ENCODE data around the gene LIMS4.
"Not testable (repeated sequence)": the region's sequence is repeated elsewhere in the genome, so short reads cannot be mapped to it uniquely, and the experiment has no call there.

The LIMS4 gene

DNA sequence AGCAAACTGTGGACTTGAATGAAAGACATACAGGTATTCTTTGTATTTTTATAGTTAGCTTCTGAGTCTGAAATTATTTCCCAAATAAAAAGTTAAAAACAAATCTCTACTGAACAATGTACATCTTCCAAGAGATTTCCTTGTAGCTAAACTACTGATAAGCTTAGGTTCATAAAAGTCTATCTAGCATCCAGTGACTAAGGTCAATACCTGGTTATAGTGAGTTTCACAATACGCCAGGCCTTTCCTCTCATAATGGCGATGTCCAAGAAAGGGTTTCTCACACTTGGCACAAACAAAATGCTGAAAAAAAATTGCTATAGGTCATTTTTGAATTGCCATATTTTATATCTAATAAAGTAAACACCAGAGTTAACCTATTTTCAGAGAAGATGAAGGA is 21.7 kb downstream of the LIMS4 start:
- not testable (repeated sequence) for DNase-seq

DNA sequence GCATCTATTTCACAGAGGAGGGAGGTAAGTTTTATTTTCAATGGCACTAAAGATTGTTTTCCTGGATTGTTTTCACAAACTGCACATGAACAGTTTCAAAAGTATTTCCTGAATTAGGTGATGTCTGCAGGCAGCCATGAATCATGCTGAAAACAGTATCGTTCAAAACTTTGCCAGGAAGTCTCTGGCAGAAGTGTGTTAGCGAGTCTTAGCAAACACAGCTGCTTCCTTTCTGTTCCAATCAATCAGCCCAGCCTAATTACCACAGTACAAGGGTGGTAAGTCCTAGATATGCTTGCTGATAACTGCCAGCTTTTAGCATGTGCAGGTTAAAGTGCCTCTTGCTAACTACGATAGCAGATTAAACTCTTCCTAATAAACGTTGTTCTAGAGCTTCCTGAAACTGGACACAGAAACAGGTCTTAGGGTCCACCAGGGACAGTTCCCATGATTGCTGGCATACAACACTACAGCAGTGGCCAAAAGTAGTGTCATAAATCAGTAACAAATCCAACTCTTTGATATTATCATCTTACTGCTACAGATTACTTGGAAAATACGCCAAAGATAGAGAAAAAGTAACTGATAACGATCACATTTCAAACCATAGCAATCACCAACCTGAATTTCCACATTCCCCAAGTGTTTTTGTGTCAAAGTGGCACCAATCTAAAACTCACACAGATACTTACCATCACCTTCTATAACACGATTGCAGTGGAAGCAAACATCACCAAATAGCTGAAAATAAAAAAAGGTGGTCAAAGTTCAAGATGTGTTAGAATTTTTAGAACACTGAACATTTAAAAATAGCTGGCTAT is 23.3 kb downstream of the LIMS4 start:
- DNase-seq = not testable (repeated sequence)

DNA sequence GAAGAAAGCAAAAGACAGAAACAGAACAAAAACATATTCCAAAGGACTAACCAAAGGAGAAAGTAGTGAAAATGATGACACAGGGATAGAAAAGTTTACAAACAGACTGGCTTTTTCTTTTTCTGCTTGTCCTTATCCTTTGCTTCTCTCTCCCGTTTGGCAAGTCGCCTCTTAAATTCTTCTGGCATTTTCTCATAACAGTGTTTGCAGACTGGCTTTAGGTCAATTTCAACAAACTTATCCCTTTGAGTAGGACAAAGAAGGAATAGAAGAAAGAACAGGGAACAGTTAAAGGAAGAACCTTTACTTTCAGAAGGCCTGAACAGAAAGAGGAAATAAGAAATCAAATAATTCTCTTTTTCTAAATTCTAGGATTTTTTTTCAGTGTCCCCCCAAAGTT is 26.0 kb downstream of the LIMS4 start:
- DNase-seq = not testable (repeated sequence)

DNA sequence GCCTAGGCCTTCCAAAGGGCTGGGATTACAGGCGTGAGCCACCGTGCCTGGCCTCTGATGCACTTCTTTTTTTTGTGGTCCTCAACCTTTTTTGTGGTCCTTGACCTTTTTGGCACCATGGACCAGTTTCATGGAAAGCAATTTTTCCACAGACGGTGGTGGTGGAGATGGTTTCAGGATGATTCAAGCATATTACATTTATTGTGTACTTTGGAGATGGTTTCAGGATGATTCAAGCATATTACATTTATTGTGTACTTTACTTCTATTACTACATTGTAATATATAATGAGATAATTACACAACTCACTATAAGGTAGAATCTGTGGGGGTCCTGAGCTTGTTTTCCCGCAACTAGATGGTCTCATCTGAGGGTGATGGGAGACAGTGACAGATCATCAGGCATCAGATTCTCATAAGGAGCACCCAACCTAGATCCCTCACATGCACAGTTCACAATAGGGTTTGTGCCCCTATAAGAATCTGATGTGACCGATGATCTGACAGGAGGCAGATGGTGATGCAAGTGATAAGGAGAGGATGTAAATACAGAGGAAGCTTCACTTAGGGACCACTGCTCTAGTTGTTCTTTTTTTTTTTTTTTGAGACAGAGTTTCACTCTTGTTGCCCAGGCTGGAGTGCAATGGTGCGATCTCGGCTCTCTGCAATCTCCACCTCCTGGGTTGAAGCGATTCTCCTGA is 29.2 kb downstream of the LIMS4 start:
- not testable (repeated sequence) for DNase-seq

DNA sequence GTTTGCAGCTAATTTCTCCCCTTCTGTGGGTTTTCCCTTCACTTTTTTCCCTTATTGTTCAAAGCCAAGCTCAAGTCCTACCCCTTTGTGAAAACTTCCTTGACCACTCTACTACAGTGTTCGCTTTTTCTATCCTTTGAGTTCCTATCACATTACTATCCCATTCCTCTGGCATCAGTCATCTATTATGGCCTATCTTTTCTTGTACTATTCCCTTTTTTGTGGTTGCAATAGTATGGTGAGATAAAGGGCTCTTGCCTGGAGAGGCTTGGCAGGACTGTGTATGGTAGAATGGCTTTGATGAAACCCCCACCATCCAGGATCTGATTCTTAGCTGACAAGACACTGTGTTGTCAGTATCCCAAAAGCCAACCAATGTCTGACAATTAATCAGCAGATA is 30.7 kb downstream of the LIMS4 start:
- not testable (repeated sequence) for DNase-seq

DNA sequence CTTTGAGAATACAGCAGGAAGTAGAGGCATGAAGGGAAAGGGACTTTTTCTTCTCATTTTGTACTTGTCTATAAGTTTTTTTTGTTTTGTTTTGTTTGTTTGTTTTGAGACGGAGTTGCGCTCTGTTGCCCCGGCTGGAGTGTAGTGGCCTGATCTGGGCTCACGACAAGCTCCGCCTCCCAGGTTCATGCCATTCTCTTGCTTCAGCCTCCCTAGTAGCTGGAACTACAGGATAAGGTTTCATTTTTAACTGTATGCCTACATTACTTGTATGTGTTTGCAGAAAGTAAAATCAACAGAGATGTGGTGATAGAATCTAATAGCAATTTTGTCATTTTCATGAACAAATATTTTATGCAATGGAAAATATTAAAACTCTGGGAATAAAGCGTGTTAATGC is 38.1 kb downstream of the LIMS4 start:
- not testable (repeated sequence) for DNase-seq

DNA sequence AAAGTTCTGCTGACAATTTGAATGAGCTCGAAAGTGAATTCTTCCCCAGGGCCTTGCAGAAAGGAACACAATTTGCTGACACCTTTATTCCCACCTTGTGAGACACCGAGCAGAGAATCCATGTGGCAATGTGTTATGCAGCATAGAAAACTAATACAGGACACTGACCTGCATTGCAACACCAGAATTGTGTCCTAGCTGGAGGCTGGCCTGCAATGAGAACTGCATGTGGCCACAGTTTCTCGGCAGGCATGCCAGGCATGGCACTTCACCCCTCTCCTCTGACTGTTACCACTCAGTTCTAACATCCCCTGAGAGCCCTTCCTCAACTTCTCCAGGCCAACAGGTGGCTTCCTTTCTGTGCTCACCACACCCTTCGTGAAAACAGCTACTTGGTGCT is 46.9 kb downstream of the LIMS4 start:
- not testable (repeated sequence) for DNase-seq

DNA sequence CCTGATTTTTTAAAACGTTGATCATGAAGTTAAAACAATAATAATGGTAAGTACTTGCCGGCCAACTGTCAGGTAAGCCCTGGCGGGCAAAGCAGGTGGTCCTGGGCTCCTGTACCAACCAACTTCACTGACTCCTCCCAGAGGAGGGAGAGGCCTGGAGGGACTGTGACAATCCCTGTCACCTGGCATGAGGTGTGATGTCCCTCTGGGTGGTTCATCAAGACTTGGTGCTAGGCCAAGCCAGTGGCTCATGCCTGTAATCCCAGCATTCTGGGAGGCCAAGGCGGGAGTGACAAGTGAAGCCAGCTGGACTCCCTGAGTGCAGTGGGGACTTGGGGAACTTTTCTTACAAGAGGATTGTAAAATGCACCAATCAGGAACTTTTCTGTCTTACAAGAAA is 48.2 kb downstream of the LIMS4 start:
- DNase-seq = not testable (repeated sequence)

DNA sequence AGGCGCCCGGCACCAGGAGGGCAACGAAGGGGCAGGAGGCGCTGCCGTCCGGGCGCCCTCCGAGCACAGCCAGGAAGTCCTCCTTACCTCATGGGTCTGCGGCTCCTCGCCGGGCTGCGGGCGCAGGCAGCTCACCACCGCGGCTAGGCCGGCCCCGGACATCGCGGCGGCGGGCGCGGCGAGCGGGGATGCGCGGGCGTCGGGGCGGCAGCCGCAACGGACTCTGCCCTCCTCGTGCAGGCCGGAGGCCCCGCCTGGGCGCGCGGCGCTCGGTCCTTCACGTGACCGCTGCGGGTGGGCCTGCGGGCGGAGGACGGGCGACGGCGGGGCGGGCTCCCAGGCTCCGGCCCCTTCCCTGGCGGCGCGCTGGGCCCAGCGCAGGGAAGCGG is 49.0 kb downstream of the LIMS4 start:
- not testable (repeated sequence) for DNase-seq

DNA sequence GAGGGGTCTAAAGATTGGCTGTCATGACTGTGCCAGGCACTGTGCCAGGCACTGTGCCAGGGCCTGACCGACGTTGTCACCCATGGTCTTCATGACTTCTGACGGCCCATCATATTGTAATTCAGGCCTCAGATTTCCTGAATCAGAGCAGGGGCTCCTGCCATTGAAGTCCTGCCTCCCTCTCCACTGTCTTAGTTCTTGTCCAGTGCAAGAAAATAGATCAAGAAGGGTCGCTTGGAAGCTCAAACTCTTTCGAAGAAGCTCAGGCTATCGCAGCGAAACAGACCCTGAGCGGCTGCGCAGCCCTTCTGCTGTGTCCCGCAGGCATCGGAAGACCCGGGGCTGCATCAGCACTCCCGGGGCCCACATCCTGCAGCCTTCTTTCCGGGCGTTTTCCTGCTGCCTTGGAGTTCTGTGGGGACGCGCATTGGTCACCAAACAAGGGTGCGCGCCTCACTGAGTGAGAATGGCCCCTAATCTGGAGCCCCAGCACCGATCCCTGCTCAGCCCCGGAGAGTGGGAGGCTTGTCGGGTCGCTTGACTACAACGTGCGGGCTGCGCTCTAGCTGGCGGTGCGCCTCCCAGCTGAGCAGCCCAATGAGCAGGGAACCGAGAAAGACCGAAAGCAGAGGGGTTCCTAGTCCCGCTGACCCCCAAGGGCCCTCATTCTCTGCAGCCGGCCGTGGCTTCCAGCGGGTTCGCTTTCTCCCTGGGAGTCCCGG is 49.6 kb downstream of the LIMS4 start:
- not testable (repeated sequence) for DNase-seq

DNA sequence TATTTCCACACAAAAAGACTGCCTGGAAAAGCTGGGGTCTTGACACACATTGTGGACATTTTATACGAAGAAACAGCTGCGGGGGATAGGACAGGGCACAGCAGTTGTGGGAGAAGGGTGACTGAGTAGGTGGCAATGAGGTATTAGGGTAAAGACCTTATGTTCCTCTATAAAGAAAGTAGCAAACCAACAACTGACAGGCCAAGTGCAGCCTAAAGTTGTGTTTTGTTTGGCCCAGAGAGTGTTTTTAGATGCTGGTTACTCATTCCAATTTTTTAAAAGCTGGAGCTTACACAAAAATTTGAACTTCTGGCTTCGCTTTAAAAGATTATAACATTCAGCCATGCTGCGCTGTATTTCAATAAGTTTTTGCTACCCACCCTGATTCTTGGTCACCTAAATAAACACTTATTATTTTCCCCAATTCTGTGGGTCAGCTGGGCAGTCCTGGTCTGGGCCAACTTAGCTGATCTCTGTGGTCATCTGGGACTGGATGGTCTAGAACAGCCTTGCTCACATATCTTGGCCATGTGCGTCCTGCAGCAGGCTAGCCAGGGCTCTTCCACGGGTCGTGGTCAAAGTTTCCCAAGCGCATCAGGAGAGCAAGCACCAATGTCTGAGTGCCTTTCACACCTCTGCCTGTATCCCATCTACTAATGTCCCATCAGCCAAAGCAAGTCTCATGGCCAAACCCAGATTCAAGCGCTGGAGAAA is 51.8 kb downstream of the LIMS4 start:
- not testable (repeated sequence) for DNase-seq

DNA sequence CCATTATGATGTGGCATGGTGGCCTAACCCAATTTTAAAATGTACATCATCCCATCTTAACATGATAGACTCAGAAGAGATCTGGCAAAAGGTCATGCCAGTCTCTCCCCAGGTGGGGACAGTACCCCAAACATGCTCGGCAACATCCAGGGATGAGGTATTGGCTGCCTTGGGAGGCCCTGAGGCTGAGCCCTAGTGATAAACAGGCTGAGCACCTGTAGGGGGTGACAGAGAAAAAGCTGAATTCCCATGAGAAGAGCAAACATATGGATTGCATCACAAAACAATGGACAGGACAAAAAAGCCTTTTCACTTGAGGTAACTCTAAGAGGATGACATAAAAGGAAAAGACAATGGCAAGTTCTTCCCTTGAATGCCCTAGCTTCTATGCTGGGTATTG is 65.5 kb downstream of the LIMS4 start:
- DNase-seq = not testable (repeated sequence)

DNA sequence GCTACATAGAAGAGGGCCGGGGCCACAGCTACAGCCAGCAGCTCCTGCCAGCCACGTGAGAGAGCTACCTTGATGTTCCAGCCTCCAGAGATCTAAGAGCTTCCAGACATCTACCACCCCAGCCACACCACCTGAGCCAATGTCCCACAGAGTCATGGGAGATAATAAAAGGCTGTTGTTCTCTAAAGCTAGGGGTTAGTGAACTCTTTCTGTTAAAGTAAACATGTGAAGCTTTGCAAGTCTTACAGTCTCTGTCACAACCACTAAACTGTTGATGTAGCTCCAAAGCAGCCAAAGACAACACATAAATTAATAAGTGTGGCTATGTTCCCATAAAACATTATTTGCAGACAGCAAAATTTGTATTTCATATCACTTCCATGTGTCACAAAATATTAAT is 67.6 kb downstream of the LIMS4 start:
- not testable (repeated sequence) for DNase-seq

DNA sequence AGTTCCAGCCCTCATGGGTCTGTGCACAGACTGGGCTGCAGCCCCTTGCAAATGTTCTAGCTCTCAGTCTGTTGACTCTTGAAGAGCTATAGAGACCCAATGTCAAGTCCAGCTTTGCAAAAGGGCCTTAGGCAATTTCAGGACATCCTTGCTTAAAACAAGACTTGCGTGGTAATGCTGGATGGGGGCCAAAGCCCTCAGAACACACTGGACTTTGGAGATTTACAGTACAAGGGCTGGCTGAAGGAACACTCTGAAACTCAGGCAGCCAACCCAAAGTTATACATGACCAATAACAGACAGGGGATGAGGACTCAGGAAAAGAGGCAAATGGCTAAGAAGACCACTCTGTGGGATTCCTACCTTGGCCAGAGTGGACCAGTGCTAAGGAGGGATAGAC is 68.4 kb downstream of the LIMS4 start:
- DNase-seq = not testable (repeated sequence)

DNA sequence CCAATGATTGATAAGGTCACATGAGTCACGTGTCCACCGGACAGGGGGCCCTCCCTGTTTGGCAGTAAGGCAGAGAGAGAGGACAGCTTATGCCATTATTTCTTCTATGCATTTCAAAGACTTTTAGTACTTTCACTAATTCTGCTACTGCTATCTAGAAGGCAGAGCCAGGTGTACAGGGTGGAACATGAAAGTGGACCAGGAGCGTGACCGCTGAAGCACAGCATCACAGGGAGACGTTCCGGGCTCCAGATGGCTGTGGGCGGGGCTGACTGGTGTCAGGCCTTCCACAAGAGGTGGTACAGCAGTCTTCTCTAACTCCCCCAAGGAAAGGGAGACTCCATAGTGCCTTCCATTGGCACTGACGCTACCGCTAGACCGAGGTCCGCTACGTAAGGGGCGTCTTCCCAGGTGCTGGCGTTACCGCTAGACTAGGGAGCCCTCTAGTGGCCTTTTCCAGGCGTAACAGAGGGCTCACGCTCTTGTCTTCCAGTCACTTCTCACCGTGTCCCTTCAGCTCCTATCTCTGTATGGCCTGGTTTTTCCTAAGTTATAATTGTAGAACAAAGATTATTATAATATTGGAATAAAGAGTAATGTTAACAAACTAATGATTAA is 71.5 kb downstream of the LIMS4 start:
- not testable (repeated sequence) for DNase-seq

DNA sequence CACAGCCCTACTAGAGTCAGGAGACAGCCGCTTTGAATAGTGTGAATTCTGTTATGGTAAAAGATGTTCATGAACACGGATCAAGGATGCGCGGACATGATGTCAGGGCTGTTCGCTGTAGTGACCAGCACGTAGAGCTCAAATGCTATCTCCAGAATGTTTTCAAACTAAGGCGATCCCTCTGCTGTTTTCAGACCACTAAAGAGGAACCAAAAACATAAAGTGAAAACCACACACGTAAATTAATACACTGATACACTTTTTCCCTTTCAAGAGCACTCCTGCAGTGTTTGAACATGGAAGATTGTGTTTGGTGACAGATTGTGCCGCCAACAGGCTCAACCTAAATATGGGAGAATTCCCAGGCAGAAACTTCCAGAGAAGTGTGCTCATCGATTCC is 73.2 kb downstream of the LIMS4 start:
- DNase-seq = not testable (repeated sequence)

DNA sequence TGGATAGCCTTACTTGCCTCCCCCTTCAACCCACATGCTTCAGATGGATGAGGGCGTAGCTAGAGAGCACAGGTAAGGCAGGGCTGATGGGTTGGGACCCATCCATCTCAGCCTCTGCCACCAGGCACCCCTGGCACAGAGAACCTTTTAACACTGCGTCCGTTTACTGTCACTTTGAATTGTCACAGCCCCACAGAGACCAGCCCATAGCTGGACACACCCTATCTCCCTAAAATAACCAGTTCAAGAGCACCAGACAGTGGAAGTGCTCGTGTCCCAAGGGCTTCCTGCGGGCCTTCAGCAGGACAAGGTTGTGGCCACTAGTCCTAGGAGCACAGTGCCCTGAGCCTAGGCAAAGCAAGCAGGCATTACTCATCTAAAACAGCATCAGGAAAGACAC is 76.6 kb downstream of the LIMS4 start:
- not testable (repeated sequence) for DNase-seq

Data from nucleus accumbens (tissue), 56 donors.